HEK293T (cell line): ENCODE results near the gene TNRC6C.

Source experiments
- CTCF ChIA-PET: fragments of 350-600 bp; formaldehyde crosslinking; extraction: SDS; loops from one replicate; lab custom pipeline; 2021; ENCODE audit warnings: antibody characterized with exemption, inconsistent platforms; lab: Yijun Ruan, JAX
- POLR2A ChIA-PET: fragments of 350-600 bp; formaldehyde crosslinking; extraction: SDS; loops from one replicate; lab custom pipeline; 2020; ENCODE audit warnings: antibody characterized with exemption, inconsistent platforms; lab: Yijun Ruan, JAX
- DNase-seq: peaks from one replicate; pipeline ENCODE4 v3.0.0; 2012; ENCODE audit warnings: mixed read lengths; ENCODE audit errors: extremely low spot score
- ARNT ChIP-seq: fragments of 450-650 bp; IDR thresholded peaks from 2 replicates; pipeline ENCODE4 v1.6.1; 2017; ENCODE audit warnings: mild to moderate bottlenecking
- BHLHE40 ChIP-seq: fragments of 450-650 bp; IDR thresholded peaks from 2 replicates; pipeline ENCODE4 v1.6.1; 2016; ENCODE audit warnings: mild to moderate bottlenecking, moderate library complexity, borderline replicate concordance
- CTBP1 ChIP-seq: fragments of 450-650 bp; IDR thresholded peaks from 2 replicates; pipeline ENCODE4 v1.6.1; 2016; ENCODE audit warnings: borderline replicate concordance
- ELF4 ChIP-seq: fragments of 450-650 bp; IDR thresholded peaks from 2 replicates; pipeline ENCODE4 v1.6.1; 2017; ENCODE audit warnings: antibody characterized with exemption
- FOXA1 ChIP-seq: fragments of 450-650 bp; IDR thresholded peaks from 2 replicates; pipeline ENCODE4 v1.6.1; 2016; ENCODE audit warnings: mild to moderate bottlenecking
- FOXK2 ChIP-seq: fragments of 450-650 bp; IDR thresholded peaks from 2 replicates; pipeline ENCODE4 v1.6.1; 2016; ENCODE audit warnings: mild to moderate bottlenecking
- FOXM1 ChIP-seq: fragments of 450-650 bp; IDR thresholded peaks from 2 replicates; pipeline ENCODE4 v1.6.1; 2017; ENCODE audit warnings: mild to moderate bottlenecking, borderline replicate concordance
- HDGF ChIP-seq: fragments of 450-650 bp; IDR thresholded peaks from 2 replicates; pipeline ENCODE4 v1.6.1; 2017; ENCODE audit warnings: antibody characterized with exemption, borderline replicate concordance
- L3MBTL2 ChIP-seq: fragments of 450-650 bp; conservative IDR thresholded peaks from 2 replicates; pipeline ENCODE4 v1.6.1; 2016; ENCODE audit warnings: mild to moderate bottlenecking
- LEF1 ChIP-seq: fragments of 450-650 bp; IDR thresholded peaks from 2 replicates; pipeline ENCODE4 v1.6.1; 2017; ENCODE audit warnings: mild to moderate bottlenecking, borderline replicate concordance
- NFRKB ChIP-seq: fragments of 450-650 bp; IDR thresholded peaks from 2 replicates; pipeline ENCODE4 v1.6.1; 2016; ENCODE audit warnings: mild to moderate bottlenecking, moderate library complexity
- SP1 ChIP-seq: fragments of 450-650 bp; IDR thresholded peaks from 2 replicates; pipeline ENCODE4 v1.6.1; 2017
- SUZ12 ChIP-seq: fragments of 450-650 bp; IDR thresholded peaks from 2 replicates; pipeline ENCODE4 v1.6.1; 2016; ENCODE audit warnings: mild to moderate bottlenecking
- TARDBP ChIP-seq: fragments of 450-650 bp; IDR thresholded peaks from 2 replicates; pipeline ENCODE4 v1.6.1; 2016
- ZNF384 ChIP-seq: fragments of 450-650 bp; IDR thresholded peaks from 2 replicates; pipeline ENCODE4 v1.6.1; 2016
- TF ChIP-seq, protein P1 (sequence below): fragments of 450-650 bp; IDR thresholded peaks from 2 replicates; pipeline ENCODE4 v1.6.1; 2016

TNRC6C gene

DNA sequence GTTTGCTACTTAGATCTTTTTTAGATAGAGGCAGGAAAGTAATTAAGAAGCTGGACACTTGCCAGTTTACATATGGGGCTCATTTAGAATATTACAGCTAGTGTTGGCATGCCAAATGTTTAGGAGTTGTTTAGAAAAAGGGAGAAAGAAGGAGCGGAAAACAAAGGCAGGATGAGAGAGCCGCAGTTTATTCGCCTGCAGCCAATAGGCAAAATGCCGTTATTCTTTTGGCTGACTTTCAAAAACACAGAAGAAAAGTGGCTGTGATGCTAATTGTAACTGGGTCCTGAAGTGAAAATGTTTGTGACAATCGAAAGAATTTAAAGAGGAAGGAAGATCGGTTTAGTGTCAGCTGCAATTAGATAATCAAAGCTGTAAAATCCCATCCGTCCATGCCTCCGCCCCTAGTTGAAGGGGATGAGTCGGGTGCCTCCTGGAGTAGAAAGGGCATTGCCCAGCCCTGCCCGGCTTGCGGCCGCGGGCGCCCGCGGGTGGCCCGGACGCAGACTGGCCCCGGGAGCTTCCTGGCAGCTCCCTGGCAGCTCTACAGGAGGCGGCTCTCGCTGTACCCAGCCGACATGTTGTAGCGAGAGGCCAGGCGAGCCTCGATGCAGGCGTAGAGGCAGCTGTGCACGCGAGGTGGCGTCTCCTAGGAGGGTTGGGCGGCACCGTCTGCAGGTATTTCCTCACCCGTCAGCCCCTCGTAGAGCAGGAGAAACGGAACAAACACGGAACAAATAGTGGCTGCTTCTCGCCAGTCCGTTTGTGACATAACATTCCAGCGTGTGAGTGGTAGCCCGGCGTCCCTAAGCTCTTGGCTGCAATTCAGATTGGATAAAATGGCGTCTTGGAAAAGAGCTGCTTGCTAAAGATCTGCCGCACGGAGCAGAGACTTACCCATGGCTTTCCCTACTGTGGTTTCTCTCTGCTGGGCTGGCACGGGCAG is 82.2 kb downstream of the TNRC6C start:
- no peak for TF ChIP-seq NFRKB
- TF ChIP-seq HDGF, result no peak
- no peak for TF ChIP-seq LEF1
- no peak for TF ChIP-seq L3MBTL2
- TF ChIP-seq TARDBP, result no peak
- TF ChIP-seq FOXK2, result no peak
- no peak for TF ChIP-seq SP1
- no peak for TF ChIP-seq ZNF384
- no peak for TF ChIP-seq ELF4
- no peak for DNase-seq
- ChIA-PET CTCF (interaction anchor here (1.6 kb wide), 1 partner anchor 27 kb away, joined by 3 read pairs; no protein-coding TSS in a partner anchor), POLR2A (no interaction called here)

DNA sequence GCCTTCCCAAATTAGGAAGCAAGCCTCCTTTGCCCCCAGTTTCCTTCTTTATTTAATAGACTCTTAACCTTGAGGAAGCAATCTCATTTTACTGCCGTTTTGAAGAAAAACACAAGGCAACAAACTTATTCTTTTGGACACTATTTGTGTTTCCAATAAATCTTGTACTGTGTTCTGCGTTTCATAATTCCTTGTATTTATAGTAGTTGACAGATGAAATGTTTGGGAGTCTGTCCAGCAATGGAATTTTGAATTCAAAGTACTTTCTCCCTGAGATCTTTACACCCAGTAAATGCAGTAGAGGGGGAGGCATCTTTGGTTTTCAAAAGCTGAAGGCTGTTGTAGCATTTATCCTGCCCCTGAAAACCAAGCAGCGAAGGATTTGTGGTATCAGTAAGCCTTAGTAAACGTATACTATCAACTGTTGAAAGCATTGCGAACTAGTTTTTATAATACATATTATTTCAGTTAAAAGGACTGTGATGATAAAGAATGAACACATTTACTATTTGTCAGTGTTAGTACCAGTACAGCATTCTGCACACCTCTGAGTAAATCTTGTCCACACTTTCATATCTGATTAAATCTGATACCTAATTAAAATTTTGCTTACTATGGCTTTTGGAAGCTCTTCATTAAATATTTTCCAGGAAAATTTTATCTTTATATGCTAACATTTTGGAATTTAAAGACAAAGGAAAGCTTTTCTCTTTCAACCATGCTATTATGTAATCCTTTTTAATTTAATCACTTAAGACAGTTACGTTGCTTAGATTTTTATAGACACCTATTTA is 83.1 kb downstream of the TNRC6C start:
- TF ChIP-seq LEF1 (no peak), FOXA1 (no peak), ELF4 (no peak), ARNT (no peak), ZNF384 (no peak), HDGF (no peak), FOXM1 (no peak), BHLHE40 (no peak), TARDBP (no peak), SP1 (no peak), CTBP1 (no peak), SUZ12 (no peak), L3MBTL2 (no peak), NFRKB (no peak), FOXK2 (no peak)
- TF ChIP-seq, protein P1, sequence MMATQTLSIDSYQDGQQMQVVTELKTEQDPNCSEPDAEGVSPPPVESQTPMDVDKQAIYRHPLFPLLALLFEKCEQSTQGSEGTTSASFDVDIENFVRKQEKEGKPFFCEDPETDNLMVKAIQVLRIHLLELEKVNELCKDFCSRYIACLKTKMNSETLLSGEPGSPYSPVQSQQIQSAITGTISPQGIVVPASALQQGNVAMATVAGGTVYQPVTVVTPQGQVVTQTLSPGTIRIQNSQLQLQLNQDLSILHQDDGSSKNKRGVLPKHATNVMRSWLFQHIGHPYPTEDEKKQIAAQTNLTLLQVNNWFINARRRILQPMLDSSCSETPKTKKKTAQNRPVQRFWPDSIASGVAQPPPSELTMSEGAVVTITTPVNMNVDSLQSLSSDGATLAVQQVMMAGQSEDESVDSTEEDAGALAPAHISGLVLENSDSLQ, result no peak
- ChIA-PET POLR2A (no interaction called here), CTCF (interaction anchor here (0.6 to 1.6 kb wide), 3 partner anchors 28 to 403 kb away, joined by 3 to 4 read pairs (median 3); no protein-coding TSS in a partner anchor)
- DNase-seq, result no peak

DNA sequence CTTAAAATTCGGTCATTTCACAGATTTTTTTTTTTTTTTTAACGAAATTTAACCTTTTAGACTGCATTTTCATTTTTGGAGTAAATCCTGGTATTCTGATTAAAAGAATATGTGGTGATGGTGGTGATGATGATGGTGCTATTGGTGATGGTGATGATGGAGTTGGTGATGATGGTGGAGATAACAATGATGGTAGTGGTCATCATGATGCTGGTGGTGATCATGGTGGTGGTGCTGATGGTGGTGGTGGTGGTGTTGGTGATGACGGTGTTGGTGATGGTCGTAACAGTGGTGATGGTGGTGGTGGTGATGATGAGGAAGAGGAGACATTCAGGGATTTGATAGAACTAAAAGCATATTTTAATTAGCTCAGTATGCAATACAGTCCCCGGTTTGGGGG is 84.0 kb downstream of the TNRC6C start:
- ChIA-PET CTCF (interaction anchor here (0.6 to 1.2 kb wide), 2 partner anchors 29 to 402 kb away, joined by 3 to 4 read pairs; no protein-coding TSS in a partner anchor), POLR2A (no interaction called here)
- DNase-seq, result no peak
- TF ChIP-seq CTBP1, result no peak

DNA sequence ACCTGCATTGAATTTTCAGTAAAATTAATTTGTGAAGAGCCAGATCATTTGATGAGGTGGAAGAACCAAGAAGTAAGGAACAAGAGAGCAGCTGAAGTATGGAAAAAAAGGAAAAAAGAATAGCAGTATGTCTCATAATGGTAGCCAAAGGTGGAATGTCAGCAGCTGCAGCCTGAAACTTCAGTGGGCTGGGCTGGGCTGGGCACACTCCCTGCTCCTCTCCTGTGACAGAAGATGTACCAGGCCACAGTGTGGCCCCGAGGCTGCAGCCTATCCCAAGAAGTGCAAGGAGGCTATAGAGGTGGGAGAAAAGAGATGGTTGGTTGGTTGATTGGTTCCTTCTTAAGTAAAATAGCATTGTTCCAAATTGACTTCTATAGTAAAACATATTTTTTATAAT is 84.5 kb downstream of the TNRC6C start:
- ChIA-PET CTCF (no interaction called here), POLR2A (no interaction called here)
- TF ChIP-seq ARNT, result no peak
- no peak for DNase-seq

DNA sequence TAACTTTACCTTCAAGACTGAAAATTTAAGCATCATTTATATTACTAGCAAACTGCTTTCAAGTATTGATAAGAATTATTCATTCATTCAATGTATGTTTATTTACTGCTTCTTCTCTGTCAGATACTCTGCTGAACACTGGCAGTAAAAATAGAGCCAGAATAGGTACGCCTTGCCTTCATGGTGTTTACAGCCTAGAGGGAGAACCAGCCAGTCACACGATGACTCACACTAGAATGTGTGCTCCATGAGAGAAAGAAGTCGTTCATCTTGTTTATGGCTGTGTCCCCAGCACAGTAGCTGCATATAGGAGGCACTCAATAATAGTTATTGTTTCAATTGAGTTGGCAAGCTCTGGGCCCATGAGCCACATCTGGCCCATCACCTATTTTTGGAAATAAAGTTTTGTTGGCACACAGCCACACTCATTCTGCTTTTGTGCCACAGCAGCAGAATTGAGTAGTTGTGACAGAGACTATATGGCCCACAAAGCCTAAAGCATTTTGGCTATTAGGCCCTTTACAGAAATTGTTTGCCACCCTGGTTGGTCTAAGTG is 85.9 kb downstream of the TNRC6C start:
- TF ChIP-seq HDGF (no peak), FOXA1 (no peak), ARNT (no peak), NFRKB (no peak), SUZ12 (no peak), L3MBTL2 (no peak), CTBP1 (no peak), ELF4 (no peak)
- TF ChIP-seq, protein P1, result peak; percentile 26; the same call in 1 of the 2 replicates
- no peak for DNase-seq
- CTCF ChIA-PET, result no interaction called here
- POLR2A ChIA-PET, result no interaction called here

DNA sequence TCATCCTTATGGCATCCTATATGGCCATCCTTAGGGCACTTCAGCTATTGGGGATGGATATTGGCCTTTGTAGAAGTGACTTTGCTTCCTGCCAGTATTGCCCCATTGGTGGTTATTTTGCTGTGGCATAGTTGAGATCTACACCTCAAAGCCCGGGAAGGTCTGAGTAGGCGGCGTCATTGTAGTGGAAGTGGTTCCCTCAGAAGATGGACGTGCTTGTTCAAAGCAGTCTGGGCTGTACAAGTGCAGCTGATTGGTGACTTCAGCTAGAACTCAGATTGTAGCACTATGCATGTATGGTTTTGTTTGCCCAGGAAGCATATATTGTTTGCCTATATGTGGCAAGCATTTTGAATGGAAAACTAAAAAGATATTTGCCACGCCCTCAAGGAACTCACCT is 86.8 kb downstream of the TNRC6C start:
- TF ChIP-seq, protein P1, result no peak
- TF ChIP-seq TARDBP, result no peak
- DNase-seq, result no peak
- CTCF ChIA-PET, result no interaction called here
- POLR2A ChIA-PET, result no interaction called here
